K562 (cell line): ENCODE data around the gene ZNF516. TPM values are rescaled to one million over a fixed set of nuclear protein-coding genes. Genes with fewer than 3 reads are reported as not detected.

Experiments
- ATAC-seq: fragments of 200-7000 bp; cut with Tn5 transposase; 3 replicates; pipeline ENCODE4 v1.9.1; 2020; ENCODE audit warnings: moderate library complexity
- BruUV-seq: library from RNA; stranded (reverse); fragments of 400-500 nt; replicated peaks from 2 replicates; lab custom pipeline; 2021; lab: Mats Ljungman, UMichigan
- CTCF ChIA-PET: fragments of 300-600 bp; formaldehyde crosslinking; extraction: SDS; loops from one replicate; lab custom pipeline; 2021; ENCODE audit warnings: low intra/inter-chr PET ratio; lab: Yijun Ruan, JAX
- POLR2A ChIA-PET: fragments of 300-600, 350-650 bp; sonication (Branson Sonifier 250); formaldehyde crosslinking; extraction: SDS; loops from one replicate; lab custom pipeline; 2021; ENCODE audit warnings: antibody characterized with exemption, inconsistent platforms; lab: Yijun Ruan, JAX
- DNase-seq, 4 experiments: peaks; one replicate each; pipeline versions ENCODE4 v3.0.0 to v3.0.0-alpha.2; 2011 to 2018; ENCODE audit warnings: low spot score in 3 of 4, mixed read lengths in 3 of 4; ENCODE audit errors: extremely low read depth in 1 of 4
- FAIRE-seq: peaks from 2 replicates; lab custom pipeline; 2011; peaks lifted over from hg19 to GRCh38; lab: Jason Lieb, UNC
- H2AFZ ChIP-seq: 2 replicates; pipeline ENCODE4 v1.6.0; 2011; ENCODE audit warnings: low read depth, low read length, control low read depth, inconsistent platforms
- H3K27ac ChIP-seq: fragments of 200-600 bp; 3 replicates; pipeline ENCODE4 v1.8.0; 2011; ENCODE audit warnings: low read depth, mild to moderate bottlenecking, control low read depth, inconsistent platforms, low read length, moderate library complexity, mixed read lengths; ENCODE audit errors: extremely low read depth
- H3K27me3 ChIP-seq, 2 experiments: fragments of 300-600 bp in 1 of 2; 2 replicates in 1 of 2; 3 replicates in 1 of 2; pipeline versions ENCODE4 v1.6.0 to v1.8.0; 2011; ENCODE audit warnings: inconsistent platforms in 2 of 2, low read length in 2 of 2, mild to moderate bottlenecking in 1 of 2, mixed read lengths in 1 of 2, moderate library complexity in 1 of 2; ENCODE audit not compliant: control insufficient read depth in 2 of 2, insufficient read depth in 2 of 2
- H3K36me3 ChIP-seq: fragments of 300-600 bp; 3 replicates; pipeline ENCODE4 v1.8.0; 2011; ENCODE audit warnings: mild to moderate bottlenecking, low read length, inconsistent platforms; ENCODE audit not compliant: control insufficient read depth, insufficient read depth
- H3K4me1 ChIP-seq, 2 experiments: fragments of 200-600 bp in 1 of 2; replicated peaks in 1 of 2; 2 replicates in 1 of 2; 3 replicates in 1 of 2; pipeline versions ENCODE4 v1.5.1 to v1.8.0; 2011; ENCODE audit warnings: inconsistent platforms in 2 of 2, low read length in 2 of 2, mild to moderate bottlenecking in 1 of 2, mixed read lengths in 1 of 2, moderate library complexity in 1 of 2; ENCODE audit not compliant: control insufficient read depth in 2 of 2, insufficient read depth in 2 of 2
- H3K4me2 ChIP-seq: 2 replicates; pipeline ENCODE4 v1.6.1; 2011; ENCODE audit warnings: low read length, control low read depth, inconsistent platforms, mixed read lengths; ENCODE audit not compliant: insufficient read depth
- H3K4me3 ChIP-seq: fragments of 200-600 bp; sonication (generic), shearing (Covaris generic); 2 replicates; pipeline ENCODE4 v1.5.1; 2016; ENCODE audit warnings: control low read depth, inconsistent platforms
- H3K79me2 ChIP-seq: fragments of 200-600 bp; 3 replicates; pipeline ENCODE4 v1.8.0; 2011; ENCODE audit warnings: low read length, inconsistent platforms; ENCODE audit not compliant: control insufficient read depth, insufficient read depth
- H3K9ac ChIP-seq, 2 experiments: 2 replicates each; pipeline versions ENCODE4 v1.6.0 to v1.6.1; 2011; ENCODE audit warnings: low read depth in 2 of 2, low read length in 2 of 2, control low read depth in 1 of 2, inconsistent platforms in 1 of 2, mild to moderate bottlenecking in 1 of 2, mixed read lengths in 1 of 2; ENCODE audit not compliant: insufficient read depth in 1 of 2
- H3K9me1 ChIP-seq: one replicate; pipeline ENCODE4 v1.6.0; 2011; ENCODE audit warnings: inconsistent platforms, mild to moderate bottlenecking, low read length, moderate library complexity; ENCODE audit not compliant: control insufficient read depth, insufficient read depth
- H3K9me3 ChIP-seq: replicated peaks from 2 replicates; pipeline ENCODE4 v1.5.1; 2011; ENCODE audit warnings: low read depth, low read length, inconsistent platforms; ENCODE audit not compliant: control insufficient read depth, insufficient read depth
- H4K20me1 ChIP-seq: replicated peaks from 2 replicates; pipeline ENCODE4 v1.6.1; 2011; ENCODE audit warnings: low read length, inconsistent platforms, mixed read lengths; ENCODE audit not compliant: control insufficient read depth, insufficient read depth
- BRD4 ChIP-seq: fragments of 200-600 bp; sonication (generic); IDR thresholded peaks from 2 replicates; pipeline ENCODE4 v1.6.1; 2017; ENCODE audit warnings: inconsistent platforms
- CAMTA2 ChIP-seq: fragments of 250-450 bp; sonication (Bioruptor Pico); conservative IDR thresholded peaks from 2 replicates; pipeline ENCODE4 v1.5.1; 2022
- DDX20 ChIP-seq: fragments of 450-650 bp; IDR thresholded peaks from 2 replicates; pipeline ENCODE4 v1.6.1; 2016; ENCODE audit warnings: missing genetic modification characterization, low read depth, mild to moderate bottlenecking, missing compliant biosample characterization, moderate library complexity
- FOXA1 ChIP-seq: fragments of 450-650 bp; IDR thresholded peaks from 2 replicates; pipeline ENCODE4 v1.6.1; 2016; ENCODE audit warnings: mild to moderate bottlenecking, borderline replicate concordance
- HLTF ChIP-seq: fragments of 450-650 bp; IDR thresholded peaks from 2 replicates; pipeline ENCODE4 v1.6.1; 2016
- HNRNPK ChIP-seq: fragments of 200-400 bp; formaldehyde crosslinking; IDR thresholded peaks from one replicate; pipeline ENCODE4 v1.6.1; 2018; ENCODE audit warnings: mild to moderate bottlenecking, low read depth, low read length; ENCODE audit not compliant: poor library complexity, severe bottlenecking
- MBD2 ChIP-seq: sonication (generic); IDR thresholded peaks from 2 replicates; pipeline ENCODE4 v1.6.1; 2016; ENCODE audit warnings: low read depth, borderline replicate concordance
- MCM7 ChIP-seq, 2 experiments: fragments of 450-650 bp; IDR thresholded peaks; 2 replicates each; pipeline ENCODE4 v1.6.1; 2016 to 2018
- NELFE ChIP-seq: IDR thresholded peaks from 2 replicates; pipeline ENCODE4 v1.6.1; 2011; ENCODE audit warnings: mild to moderate bottlenecking; ENCODE audit not compliant: insufficient read depth, insufficient read length
- PHB2 ChIP-seq: fragments of 450-650 bp; IDR thresholded peaks from 2 replicates; pipeline ENCODE4 v1.6.1; 2017; ENCODE audit warnings: low read depth
- RBM15 ChIP-seq: fragments of 200-400 bp; formaldehyde crosslinking; IDR thresholded peaks from 2 replicates; pipeline ENCODE4 v1.6.1; 2018; ENCODE audit warnings: mild to moderate bottlenecking, low read length, moderate library complexity; ENCODE audit not compliant: insufficient read depth
- WHSC1 ChIP-seq: IDR thresholded peaks from one replicate; pipeline ENCODE4 v1.6.1; 2012; ENCODE audit warnings: low read length, control low read depth, inconsistent platforms
- ZBTB1 ChIP-seq: sonication (generic); formaldehyde crosslinking; IDR thresholded peaks from 2 replicates; pipeline ENCODE4 v1.8.1; 2023; ENCODE audit warnings: missing genetic modification reagents, low read depth, mild to moderate bottlenecking, borderline replicate concordance
- ZC3H8 ChIP-seq: fragments of 450-650 bp; IDR thresholded peaks from 2 replicates; pipeline ENCODE4 v1.6.1; 2017
- ZNF174 ChIP-seq: fragments of 250-450 bp; sonication (Bioruptor Pico); IDR thresholded peaks from 2 replicates; pipeline ENCODE4 v1.4.0; 2020; ENCODE audit warnings: mild to moderate bottlenecking
- ZNF23 ChIP-seq: fragments of 250-450 bp; sonication (Bioruptor Pico); IDR thresholded peaks from 2 replicates; pipeline ENCODE4 v1.4.0; 2020; ENCODE audit warnings: mild to moderate bottlenecking
- ZNF445 ChIP-seq: fragments of 250-450 bp; sonication (Bioruptor Pico); IDR thresholded peaks from 2 replicates; pipeline ENCODE4 v1.4.0; 2020; ENCODE audit warnings: low read depth, mild to moderate bottlenecking, moderate library complexity
- WGBS: fragments of 100-300 bp; shearing (Covaris generic); methylation state at CpG from one replicate; pipeline ENCODE4 v1.1.6; 2016; ENCODE audit warnings: low coverage, mixed read lengths; ENCODE audit not compliant: insufficient coverage; ENCODE audit errors: missing lambda C conversion rate; 5-methylcytosine and 5-hydroxymethylcytosine counted together
- in situ Hi-C: fragments of 300-500 bp; cut with MboI; formaldehyde crosslinking; loops from 4 replicates; pipeline ENCODE4 v1.15.0; 2018; ENCODE audit warnings: inconsistent platforms, mixed read lengths
- intact Hi-C: fragments of 100-400 bp; cut with micrococcal nuclease; formaldehyde crosslinking; loops from 2 replicates; pipeline ENCODE4 v1.14.2; 2022
- polyA plus RNA-seq, 8 experiments: library from polyadenylated mRNA; depleted of rRNA in 4 of 8; stranded (reverse) in 5 of 8; unstranded in 3 of 8; fragments of >200 nt; fragmentation: Nextera tagmentation in 2 of 8; fragmentation: Illumina TruSeq in 1 of 8; extraction: Ambion mirVana in 2 of 8; extraction: Trizol in 1 of 8; gene quantifications; 2 replicates each; pipeline versions ENCODE4 v1.2.1 to v1.2.3, GENCODE V29; 2011 to 2014; ENCODE audit warnings: inconsistent platforms in 1 of 8, missing spikeins in 1 of 8
- total RNA-seq, 7 experiments: library from RNA; depleted of rRNA in 6 of 7; stranded (reverse); fragments of >200 nt in 6 of 7; fragmentation: Illumina TruSeq in 2 of 7; extraction: Trizol in 2 of 7; gene quantifications; 2 replicates each; pipeline versions ENCODE4 v1.2.1 to v1.2.3, GENCODE V29; 2011 to 2021; ENCODE audit warnings: low replicate concordance in 1 of 7
- TF ChIP-seq, protein P1 (sequence below): sonication (generic); formaldehyde crosslinking; IDR thresholded peaks from 2 replicates; pipeline ENCODE4 v1.8.1; 2023; ENCODE audit warnings: mild to moderate bottlenecking, missing genetic modification reagents

The ZNF516 gene
- total and polyA plus RNA-seq, 9 of the 15 experiments (the other 6 are each of a cell fraction or from before 2014, with no cell fraction given) = 0.04 to 0.20 (median 0.08) TPM; not detected in 3

DNA sequence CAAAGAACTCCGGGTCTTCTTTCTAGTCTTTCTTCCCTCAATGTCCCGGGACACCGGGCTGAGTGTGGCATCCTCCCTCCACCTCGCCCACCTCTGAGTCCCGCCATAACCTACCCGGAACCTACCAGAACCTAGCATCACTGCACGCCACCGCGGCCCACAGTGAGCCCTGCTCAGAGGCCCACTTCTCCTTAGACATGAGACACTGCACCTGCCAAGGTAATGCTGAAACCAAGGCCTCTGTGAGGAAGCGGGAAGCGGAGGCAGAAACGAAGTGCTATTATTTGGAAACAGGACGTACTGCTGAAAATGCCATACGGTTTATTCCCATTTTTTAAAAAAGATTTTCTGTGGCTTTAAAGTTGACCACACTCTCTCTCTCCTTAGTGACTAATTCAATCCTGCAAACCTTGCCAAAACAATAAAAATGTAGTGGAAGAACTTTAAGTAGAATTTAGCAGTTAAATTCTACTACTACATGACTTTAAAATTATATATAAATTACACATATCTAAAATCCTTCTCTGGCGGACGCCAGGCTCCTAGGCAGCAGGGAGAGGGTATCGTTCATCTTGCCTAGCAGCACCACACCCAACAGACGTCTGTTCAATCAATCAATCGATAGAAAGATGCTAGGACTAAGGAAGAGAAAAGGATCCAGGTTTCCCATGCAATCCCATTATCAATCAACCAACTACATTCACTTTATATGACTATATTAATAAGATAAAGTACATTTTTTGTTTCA lies 82.0 kb downstream of the ZNF516 start (continued):
- TF ChIP-seq HNRNPK = no peak

GRCh38 chr18:76412010-76412817 lies 82.8 kb downstream of the ZNF516 start:
- no peak overlapping the region for H2AFZ ChIP-seq
- H3K4me1 ChIP-seq = no peaks in the 10 kb centered on the region
- 0% methylated on average over 11 of the region's 21 CpGs for WGBS
- BruUV-seq = no TSS peak
- H3K9me1 ChIP-seq = no peaks in the 10 kb centered on the region
- H3K27me3 ChIP-seq = peaks cover 3 to 20% of the 10 kb centered on the region in 2 experiments; a peak in 3 of 5 replicates
- no peak overlapping the region for H3K4me3 ChIP-seq
- CTCF ChIA-PET = no interaction called here
- no peaks in the 10 kb centered on the region for H4K20me1 ChIP-seq
- TF ChIP-seq ZNF445 (CRISPR knock-in tag) (no peak), ZC3H8 (no peak), MBD2 (no peak), MCM7 (IDR thresholded peaks at IDR 0.05) (no peak), RBM15 (no peak), ZNF174 (CRISPR knock-in tag) (no peak), ZNF23 (CRISPR knock-in tag) (no peak), CAMTA2 (CRISPR knock-in tag) (no peak), BRD4 (no peak), DDX20 (tag) (no peak), PHB2 (no peak), HLTF (no peak), NELFE (no peak), ZBTB1 (CRISPR knock-in tag) (no peak), WHSC1 (no peak), FOXA1 (no peak)
- TF ChIP-seq, protein P1, sequence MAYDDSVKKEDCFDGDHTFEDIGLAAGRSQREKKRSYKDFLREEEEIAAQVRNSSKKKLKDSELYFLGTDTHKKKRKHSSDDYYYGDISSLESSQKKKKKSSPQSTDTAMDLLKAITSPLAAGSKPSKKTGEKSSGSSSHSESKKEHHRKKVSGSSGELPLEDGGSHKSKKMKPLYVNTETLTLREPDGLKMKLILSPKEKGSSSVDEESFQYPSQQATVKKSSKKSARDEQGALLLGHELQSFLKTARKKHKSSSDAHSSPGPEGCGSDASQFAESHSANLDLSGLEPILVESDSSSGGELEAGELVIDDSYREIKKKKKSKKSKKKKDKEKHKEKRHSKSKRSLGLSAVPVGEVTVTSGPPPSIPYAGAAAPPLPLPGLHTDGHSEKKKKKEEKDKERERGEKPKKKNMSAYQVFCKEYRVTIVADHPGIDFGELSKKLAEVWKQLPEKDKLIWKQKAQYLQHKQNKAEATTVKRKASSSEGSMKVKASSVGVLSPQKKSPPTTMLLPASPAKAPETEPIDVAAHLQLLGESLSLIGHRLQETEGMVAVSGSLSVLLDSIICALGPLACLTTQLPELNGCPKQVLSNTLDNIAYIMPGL (CRISPR knock-in tag) = no peak
- FAIRE-seq (no peak), DNase-seq (no peak), ATAC-seq (no peak)
- POLR2A ChIA-PET = no interaction called here
- no peaks in the 10 kb centered on the region for H3K79me2 ChIP-seq
- intact Hi-C loops (no loop called here), in situ Hi-C loops (no loop called here)
- no peak overlapping the region for H3K27ac ChIP-seq
- H3K4me2 ChIP-seq = no peak overlapping the region
- H3K9me3 ChIP-seq = no peaks in the 10 kb centered on the region
- no peak overlapping the region for H3K9ac ChIP-seq
- no peaks in the 10 kb centered on the region for H3K36me3 ChIP-seq
